B cell (primary cell): ENCODE results near the gene OR5H14.

ENCODE experiments used
- CTCF ChIP-seq: fragments of 200-600 bp; IDR thresholded peaks from one replicate; pipeline ENCODE4 v1.8.0; 2022; ENCODE audit warnings: antibody characterized with exemption, mild to moderate bottlenecking
- EZH2 ChIP-seq: IDR thresholded peaks from 2 replicates; pipeline ENCODE4 v1.6.1; 2012; ENCODE audit warnings: borderline replicate concordance, low read depth, mild to moderate bottlenecking, moderate library complexity, low read length; ENCODE audit not compliant: insufficient read depth, poor library complexity, severe bottlenecking

GRCh38 chr3:98148751-98149150 is 1.5 kb downstream of the OR5H14 start:
- TF ChIP-seq CTCF (no peak), EZH2 (no peak)
